HG02840 (cell line): Measurements from ENCODE around the gene NDUFB8.

Source experiments
- ATAC-seq: cut with Tn5 transposase; IDR thresholded peaks from one replicate; pipeline ENCODE4 v1.9.1; 2021; ENCODE audit warnings: mild to moderate bottlenecking, moderate library complexity, moderate number of reproducible peaks; ENCODE audit not compliant: unreplicated experiment, low FRiP score

NDUFB8 gene

GRCh38 chr10:100508691-100509150, 20.9 kb downstream of the NDUFB8 start:
- no peak for ATAC-seq

GRCh38 chr10:100508266-100508665, 21.4 kb downstream of the NDUFB8 start:
- no peak for ATAC-seq

- no peak for ATAC-seq
Observed at GRCh38 chr10:100507357-100507732, 22.3 kb downstream of the NDUFB8 start.

- no peak for ATAC-seq
Observed at GRCh38 chr10:100506596-100507356, 22.9 kb downstream of the NDUFB8 start.

GRCh38 chr10:100505164-100505563, 24.5 kb downstream of the NDUFB8 start:
- ATAC-seq, result no peak

- ATAC-seq, result no peak
Observed at GRCh38 chr10:100504096-100504495, 25.6 kb downstream of the NDUFB8 start.

- ATAC-seq, result no peak
Observed at GRCh38 chr10:100502926-100503494, 26.7 kb downstream of the NDUFB8 start.

- no peak for ATAC-seq
Observed at GRCh38 chr10:100501423-100501822, 28.2 kb downstream of the NDUFB8 start.

- ATAC-seq, result no peak
Observed at GRCh38 chr10:100498059-100498458, 31.6 kb downstream of the NDUFB8 start.

GRCh38 chr10:100496567-100496966, 33.1 kb downstream of the NDUFB8 start:
- no peak for ATAC-seq

- ATAC-seq, result no peak
Observed at GRCh38 chr10:100490531-100490930, 39.1 kb downstream of the NDUFB8 start.

- ATAC-seq, result no peak
Observed at GRCh38 chr10:100489396-100489795, 40.3 kb downstream of the NDUFB8 start.

GRCh38 chr10:100487529-100487928, 42.1 kb downstream of the NDUFB8 start:
- ATAC-seq, result no peak

GRCh38 chr10:100485801-100486495, 43.7 kb downstream of the NDUFB8 start:
- ATAC-seq, result no peak

- no peak for ATAC-seq
Observed at GRCh38 chr10:100485366-100485765, 44.3 kb downstream of the NDUFB8 start.

- ATAC-seq, result no peak
Observed at GRCh38 chr10:100483876-100484666, 45.6 kb downstream of the NDUFB8 start.

- ATAC-seq, result no peak
Observed at GRCh38 chr10:100482834-100483185, 46.9 kb downstream of the NDUFB8 start.

- ATAC-seq, result no peak
Observed at GRCh38 chr10:100482181-100482833, 47.4 kb downstream of the NDUFB8 start.

- ATAC-seq, result peak; percentile 83
Observed at GRCh38 chr10:100481462-100482081, 48.1 kb downstream of the NDUFB8 start.

- no peak for ATAC-seq
Observed at GRCh38 chr10:100480002-100480401, 49.7 kb downstream of the NDUFB8 start.
